ENCODE measurements around the gene NRCAM. TPM values are rescaled to one million over a fixed set of nuclear protein-coding genes. Genes with fewer than 3 reads are reported as not detected.

NRCAM gene
- total RNA-seq, 2 donors from 2014 or later: 17.9 to 28.2 TPM

DNA sequence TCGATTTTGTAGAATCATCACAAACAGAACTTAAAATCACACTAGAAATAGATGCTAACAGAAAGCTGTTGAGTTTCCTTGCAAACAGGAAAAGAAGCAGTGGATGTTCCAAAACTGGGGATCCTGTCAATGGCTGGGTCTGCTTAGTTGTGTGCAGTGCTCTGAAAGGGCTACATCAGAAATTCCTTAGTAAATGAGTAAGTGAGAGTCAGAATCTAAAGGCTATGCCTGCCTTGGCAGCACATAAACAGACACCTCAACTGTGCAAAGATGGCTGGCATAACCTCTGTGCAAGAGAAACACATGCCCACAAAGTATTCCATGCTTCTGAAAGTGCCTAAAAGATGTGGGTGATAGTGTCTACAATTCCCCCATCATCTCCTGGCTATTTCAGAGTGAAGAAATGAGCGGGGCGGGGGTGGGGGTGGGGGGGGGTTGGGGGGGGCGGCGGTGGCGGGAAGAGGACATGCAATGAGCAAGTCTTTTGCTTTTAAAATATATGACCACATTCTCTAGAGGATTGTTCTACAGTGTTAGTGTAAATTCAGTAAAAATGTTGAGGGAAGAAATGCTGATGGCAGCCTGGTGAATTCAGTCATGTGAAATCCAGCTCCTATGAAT lies 187.9 kb downstream of the NRCAM start:
- Mint-ChIP-seq H3K4me3 (no peak overlapping the region), H3K9me3 (no peaks in the 10 kb centered on the region), H3K36me3 (ENCODE audit: low read depth) (no peaks in the 10 kb centered on the region), H3K27ac (no peak overlapping the region), H3K4me1 (peaks cover 3% of the 10 kb centered on the region), H3K27me3 (ENCODE audit: insufficient read depth) (no peaks in the 10 kb centered on the region)
- Histone ChIP-seq H3K27me3 (ENCODE audit: control insufficient read depth, insufficient read depth, low read length, poor library complexity, severe bottlenecking) (no peaks in the 10 kb centered on the region), H3K4me1 (ENCODE audit: control insufficient read depth, insufficient read depth, low read length) (no peaks in the 10 kb centered on the region), H3K27ac (ENCODE audit: low read depth, low read length) (no peak overlapping the region), H3K36me3 (ENCODE audit: control insufficient read depth, insufficient read depth, low read length) (no peaks in the 10 kb centered on the region), H3K4me3 (ENCODE audit: low read length) (no peak overlapping the region), H3K9ac (ENCODE audit: extremely low read depth, low read length, poor library complexity, severe bottlenecking) (no peak overlapping the region), H3K9me3 (ENCODE audit: control insufficient read depth, low read length) (no peaks in the 10 kb centered on the region)
- DNase-seq: no peak
- TF ChIP-seq, protein P1, sequence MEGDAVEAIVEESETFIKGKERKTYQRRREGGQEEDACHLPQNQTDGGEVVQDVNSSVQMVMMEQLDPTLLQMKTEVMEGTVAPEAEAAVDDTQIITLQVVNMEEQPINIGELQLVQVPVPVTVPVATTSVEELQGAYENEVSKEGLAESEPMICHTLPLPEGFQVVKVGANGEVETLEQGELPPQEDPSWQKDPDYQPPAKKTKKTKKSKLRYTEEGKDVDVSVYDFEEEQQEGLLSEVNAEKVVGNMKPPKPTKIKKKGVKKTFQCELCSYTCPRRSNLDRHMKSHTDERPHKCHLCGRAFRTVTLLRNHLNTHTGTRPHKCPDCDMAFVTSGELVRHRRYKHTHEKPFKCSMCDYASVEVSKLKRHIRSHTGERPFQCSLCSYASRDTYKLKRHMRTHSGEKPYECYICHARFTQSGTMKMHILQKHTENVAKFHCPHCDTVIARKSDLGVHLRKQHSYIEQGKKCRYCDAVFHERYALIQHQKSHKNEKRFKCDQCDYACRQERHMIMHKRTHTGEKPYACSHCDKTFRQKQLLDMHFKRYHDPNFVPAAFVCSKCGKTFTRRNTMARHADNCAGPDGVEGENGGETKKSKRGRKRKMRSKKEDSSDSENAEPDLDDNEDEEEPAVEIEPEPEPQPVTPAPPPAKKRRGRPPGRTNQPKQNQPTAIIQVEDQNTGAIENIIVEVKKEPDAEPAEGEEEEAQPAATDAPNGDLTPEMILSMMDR (conservative IDR thresholded peaks at IDR 0.05): no peak
- no CpG with 5 or more reads among the region's 6 CpGs for WGBS, 2 experiments (ENCODE audit: insufficient coverage in 1 of 2, insufficient read length in 1 of 2)

DNA sequence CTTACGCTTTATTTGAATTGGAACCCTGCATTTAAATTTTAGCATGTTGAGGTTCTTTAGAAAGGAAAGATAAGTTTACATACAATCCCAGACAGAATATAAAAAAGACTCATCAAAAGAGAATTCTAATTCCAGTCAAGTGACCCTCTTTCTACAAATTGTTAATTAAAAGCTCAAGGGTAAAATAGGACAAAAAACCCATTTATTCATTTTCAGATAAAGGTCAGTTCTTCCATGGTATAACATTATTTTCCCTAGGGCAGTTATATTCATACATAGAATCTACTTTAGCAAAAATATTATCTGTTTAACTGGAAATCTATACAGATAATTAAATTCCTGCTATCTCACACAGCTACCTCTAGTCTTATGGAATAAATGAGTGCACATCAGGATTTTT lies 188.6 kb downstream of the NRCAM start:
- Mint-ChIP-seq H3K27ac (no peak overlapping the region), H3K4me3 (no peak overlapping the region), H3K27me3 (ENCODE audit: insufficient read depth) (no peaks in the 10 kb centered on the region), H3K36me3 (ENCODE audit: low read depth) (no peaks in the 10 kb centered on the region), H3K9me3 (no peaks in the 10 kb centered on the region), H3K4me1 (peaks cover 3% of the 10 kb centered on the region)
- no peaks in the 10 kb centered on the region for H3K27me3 ChIP-seq (ENCODE audit: control insufficient read depth, insufficient read depth, low read length, poor library complexity, severe bottlenecking)
- H3K4me3 ChIP-seq (ENCODE audit: low read length): no peak overlapping the region
- WGBS, 2 experiments (ENCODE audit: insufficient coverage in 1 of 2, insufficient read length in 1 of 2): no CpG with 5 or more reads among the region's 1 CpG
- H3K9me3 ChIP-seq (ENCODE audit: control insufficient read depth, low read length): no peaks in the 10 kb centered on the region
- H3K9ac ChIP-seq (ENCODE audit: extremely low read depth, low read length, poor library complexity, severe bottlenecking): no peak overlapping the region
- TF ChIP-seq, protein P1 (conservative IDR thresholded peaks at IDR 0.05): no peak
- no peak overlapping the region for H3K27ac ChIP-seq (ENCODE audit: low read depth, low read length)
- H3K4me1 ChIP-seq (ENCODE audit: control insufficient read depth, insufficient read depth, low read length): no peaks in the 10 kb centered on the region
- no peaks in the 10 kb centered on the region for H3K36me3 ChIP-seq (ENCODE audit: control insufficient read depth, insufficient read depth, low read length)
- no peak for DNase-seq

DNA sequence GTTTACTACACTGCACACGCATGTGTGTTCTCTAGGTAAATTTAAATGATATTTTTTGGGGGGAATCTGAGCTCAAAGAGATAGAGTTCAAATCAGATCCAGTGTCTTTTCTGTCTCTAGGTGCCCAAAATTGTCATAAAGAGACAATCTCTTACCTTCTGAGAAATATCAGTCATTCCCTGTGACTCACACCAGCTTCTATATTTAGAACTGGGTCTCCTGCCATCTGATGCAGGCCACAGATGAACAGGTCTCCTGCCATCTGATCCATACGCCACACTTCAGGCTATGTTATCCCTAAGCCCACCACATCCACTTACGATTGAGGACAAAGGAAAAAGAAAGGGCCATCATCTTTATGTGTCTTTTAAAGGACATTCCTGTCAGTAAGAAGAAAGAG lies 189.7 kb downstream of the NRCAM start:
- H3K4me3 Mint-ChIP-seq: no peak overlapping the region
- Histone ChIP-seq H3K36me3 (ENCODE audit: control insufficient read depth, insufficient read depth, low read length) (no peaks in the 10 kb centered on the region), H3K27me3 (ENCODE audit: control insufficient read depth, insufficient read depth, low read length, poor library complexity, severe bottlenecking) (no peaks in the 10 kb centered on the region), H3K4me3 (ENCODE audit: low read length) (no peak overlapping the region), H3K9me3 (ENCODE audit: control insufficient read depth, low read length) (no peaks in the 10 kb centered on the region), H3K27ac (ENCODE audit: low read depth, low read length) (no peak overlapping the region), H3K9ac (ENCODE audit: extremely low read depth, low read length, poor library complexity, severe bottlenecking) (no peak overlapping the region), H3K4me1 (ENCODE audit: control insufficient read depth, insufficient read depth, low read length) (no peaks in the 10 kb centered on the region)
- H3K9me3 Mint-ChIP-seq: no peaks in the 10 kb centered on the region
- TF ChIP-seq, protein P1 (conservative IDR thresholded peaks at IDR 0.05): no peak
- no peaks in the 10 kb centered on the region for H3K27me3 Mint-ChIP-seq (ENCODE audit: insufficient read depth)
- no peak for DNase-seq
- H3K27ac Mint-ChIP-seq: no peak overlapping the region
- no peaks in the 10 kb centered on the region for H3K36me3 Mint-ChIP-seq (ENCODE audit: low read depth)
- WGBS, 2 experiments (ENCODE audit: insufficient coverage in 1 of 2, insufficient read length in 1 of 2): 71 to 81% methylated on average over 1 to 3 of the region's 3 CpGs
- peaks cover 3% of the 10 kb centered on the region for H3K4me1 Mint-ChIP-seq
